ENCODE data around the gene TMEM255A. TPM values are rescaled to one million over a fixed set of nuclear protein-coding genes. Genes with fewer than 3 reads are reported as not detected.

TMEM255A gene
- total and polyA plus RNA-seq, 12 donors, result 0.09 to 1.3 (median 0.30) TPM; not detected in 1

- Histone ChIP-seq H3K4me1 (no peaks in the 10 kb centered on the region), H3K9me3 (peaks cover 0 to 2% (median 0%) of the 10 kb centered on the region in 11 donors), H3K27ac (no peak overlapping the region), H3K36me3 (peaks cover 0 to 26% (median 0%) of the 10 kb centered on the region in 9 donors), H3K4me3 (no peak overlapping the region), H3K27me3 (peaks cover 0 to 15% (median 0%) of the 10 kb centered on the region in 7 donors)
- no peak for ATAC-seq
- DNase-seq, result no peak
- no peak for TF ChIP-seq CTCF (IDR thresholded peaks at IDR 0.05)
- intact Hi-C loops (cut with DNase I), result no loop called here
- 95 to 96% methylated on average over 3 of the region's 3 CpGs for WGBS, 2 donors
Measured at GRCh38 chrX:120236687-120237479, 74.4 kb downstream of the TMEM255A start.

DNA sequence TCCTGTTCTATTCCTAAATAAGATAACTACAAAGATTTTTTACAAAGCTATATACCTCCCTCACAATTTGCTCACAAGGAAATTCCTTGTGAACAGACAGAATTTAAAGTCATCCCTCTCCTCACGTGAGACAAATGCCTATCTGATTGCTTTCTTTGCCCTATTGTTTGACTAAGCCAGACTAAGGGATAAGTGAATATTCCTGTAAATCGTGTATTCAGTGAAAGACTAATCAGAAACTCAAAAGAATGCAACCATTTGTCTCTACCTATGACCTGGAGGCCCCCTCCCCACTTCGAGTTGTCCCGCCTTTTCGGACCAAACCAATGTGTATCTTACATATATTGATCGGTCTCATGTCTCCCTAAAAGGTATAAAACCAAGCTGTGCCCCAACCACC lies 76.0 kb downstream of the TMEM255A start:
- intact Hi-C loops (cut with DNase I), result no loop called here
- Histone ChIP-seq H3K4me1 (no peaks in the 10 kb centered on the region), H3K27ac (no peak overlapping the region), H3K27me3 (peaks cover 0 to 15% (median 0%) of the 10 kb centered on the region in 7 donors), H3K36me3 (peaks cover 0 to 26% (median 0%) of the 10 kb centered on the region in 9 donors), H3K9me3 (peaks cover 0 to 4% (median 0%) of the 10 kb centered on the region in 11 donors), H3K4me3 (no peak overlapping the region)
- DNase-seq (no peak), ATAC-seq (no peak)
- TF ChIP-seq CTCF (IDR thresholded peaks at IDR 0.05), result no peak
- 89 to 91% methylated on average over 6 of the region's 6 CpGs for WGBS, 2 donors

- ATAC-seq, result no peak
- H3K4me1 ChIP-seq, result no peaks in the 10 kb centered on the region
- peaks cover 0 to 4% (median 0%) of the 10 kb centered on the region in 11 donors for H3K9me3 ChIP-seq
- WGBS, 2 donors, result 87 to 89% methylated on average over 9 of the region's 9 CpGs
- no peak overlapping the region for H3K27ac ChIP-seq
- peaks cover 0 to 7% (median 0%) of the 10 kb centered on the region in 9 donors for H3K36me3 ChIP-seq
- intact Hi-C loops (cut with DNase I), result no loop called here
- H3K4me3 ChIP-seq, result no peak overlapping the region
- H3K27me3 ChIP-seq, result no peaks in the 10 kb centered on the region
- no peak for TF ChIP-seq CTCF (IDR thresholded peaks at IDR 0.05)
- no peak for DNase-seq
Measured at GRCh38 chrX:120228187-120228908, 82.9 kb downstream of the TMEM255A start.

- H3K27me3 ChIP-seq, result no peaks in the 10 kb centered on the region
- 85 to 88% methylated on average over 4 of the region's 4 CpGs for WGBS, 2 donors
- H3K27ac ChIP-seq, result no peak overlapping the region
- intact Hi-C loops (cut with DNase I), result no loop called here
- peaks cover 0 to 14% (median 0%) of the 10 kb centered on the region in 9 donors for H3K36me3 ChIP-seq
- no peaks in the 10 kb centered on the region for H3K9me3 ChIP-seq
- no peak for DNase-seq
- H3K4me1 ChIP-seq, result no peaks in the 10 kb centered on the region
- no peak overlapping the region for H3K4me3 ChIP-seq
- no peak for ATAC-seq
- no peak for TF ChIP-seq CTCF (IDR thresholded peaks at IDR 0.05)
Measured at GRCh38 chrX:120224388-120224787, 86.9 kb downstream of the TMEM255A start.
